ENCODE measurements around the gene NUDCD2. TPM values are rescaled to one million over a fixed set of nuclear protein-coding genes. Genes with fewer than 3 reads are reported as not detected.

The NUDCD2 gene
- total and polyA plus RNA-seq, 2 donors from 2014 or later: 23.1 to 24.3 TPM

Other genes starting within 250 kb of the NUDCD2 start
- 132 TPM for gene CCNG1, start 22.5 kb downstream of the NUDCD2 start, total RNA-seq
- gene CCNG1, start 22.5 kb downstream of the NUDCD2 start, polyA plus RNA-seq (ENCODE audit: insufficient read depth, low read depth, low replicate concordance): 127 TPM
- gene HMMR, start 530 bp upstream of the NUDCD2 start, total RNA-seq: 0.91 TPM
- 0.58 TPM for gene HMMR, start 530 bp upstream of the NUDCD2 start, polyA plus RNA-seq (ENCODE audit: insufficient read depth, low read depth, low replicate concordance)
- 84.4 TPM for gene MAT2B, start 45.5 kb upstream of the NUDCD2 start, total RNA-seq
- 80.9 TPM for gene MAT2B, start 45.5 kb upstream of the NUDCD2 start, polyA plus RNA-seq (ENCODE audit: insufficient read depth, low read depth, low replicate concordance)